ENCODE results near the gene PDE7B.

PDE7B gene

GRCh38 chr6:135932651-135933050 lies 81.2 kb downstream of the PDE7B start:
- DNase-seq (ENCODE audit: low read depth, low spot score) = no peak

GRCh38 chr6:135935941-135936601 lies 84.6 kb downstream of the PDE7B start:
- no peak for DNase-seq (ENCODE audit: low read depth, low spot score)

GRCh38 chr6:135936606-135937005 lies 85.1 kb downstream of the PDE7B start:
- no peak for DNase-seq (ENCODE audit: low read depth, low spot score)

GRCh38 chr6:135937106-135937505 lies 85.6 kb downstream of the PDE7B start:
- no peak for DNase-seq (ENCODE audit: low read depth, low spot score)

- DNase-seq (ENCODE audit: low read depth, low spot score) = peak; percentile 9
Observed at GRCh38 chr6:135938576-135939207, 87.2 kb downstream of the PDE7B start.

GRCh38 chr6:135939208-135939591 lies 87.7 kb downstream of the PDE7B start:
- no peak for DNase-seq (ENCODE audit: low read depth, low spot score)

- DNase-seq (ENCODE audit: low read depth, low spot score) = no peak
Observed at GRCh38 chr6:135940616-135941167, 89.2 kb downstream of the PDE7B start.

GRCh38 chr6:135941275-135942025 lies 89.9 kb downstream of the PDE7B start:
- no peak for DNase-seq (ENCODE audit: low read depth, low spot score)

- DNase-seq (ENCODE audit: low read depth, low spot score) = no peak
Observed at GRCh38 chr6:135944120-135944519, 92.6 kb downstream of the PDE7B start.

GRCh38 chr6:135946674-135947073 lies 95.2 kb downstream of the PDE7B start:
- DNase-seq (ENCODE audit: low read depth, low spot score) = no peak

- DNase-seq (ENCODE audit: low read depth, low spot score) = no peak
Observed at GRCh38 chr6:135950669-135951068, 99.2 kb downstream of the PDE7B start.

GRCh38 chr6:135951169-135951568 lies 99.7 kb downstream of the PDE7B start:
- DNase-seq (ENCODE audit: low read depth, low spot score) = no peak

- no peak for DNase-seq (ENCODE audit: low read depth, low spot score)
Observed at GRCh38 chr6:135953818-135954217, 102.3 kb downstream of the PDE7B start.

- no peak for DNase-seq (ENCODE audit: low read depth, low spot score)
Observed at GRCh38 chr6:135955099-135955498, 103.6 kb downstream of the PDE7B start.

GRCh38 chr6:135962731-135963130 lies 111.2 kb downstream of the PDE7B start:
- DNase-seq (ENCODE audit: low read depth, low spot score) = no peak

GRCh38 chr6:135970750-135971149 lies 119.2 kb downstream of the PDE7B start:
- no peak for DNase-seq (ENCODE audit: low read depth, low spot score)

GRCh38 chr6:135971351-135971750 lies 119.8 kb downstream of the PDE7B start:
- DNase-seq (ENCODE audit: low read depth, low spot score) = no peak

- no peak for DNase-seq (ENCODE audit: low read depth, low spot score)
Observed at GRCh38 chr6:135972150-135972549, 120.6 kb downstream of the PDE7B start.

- DNase-seq (ENCODE audit: low read depth, low spot score) = no peak
Observed at GRCh38 chr6:135972586-135972985, 121.1 kb downstream of the PDE7B start.

GRCh38 chr6:135974426-135974825 lies 122.9 kb downstream of the PDE7B start:
- no peak for DNase-seq (ENCODE audit: low read depth, low spot score)

GRCh38 chr6:135976585-135976984 lies 125.1 kb downstream of the PDE7B start:
- DNase-seq (ENCODE audit: low read depth, low spot score) = no peak

GRCh38 chr6:135983093-135983492 lies 131.6 kb downstream of the PDE7B start:
- DNase-seq (ENCODE audit: low read depth, low spot score) = no peak
